22Rv1 (cell line): ENCODE measurements around the gene FAM3D.

ENCODE experiments used
- CTCF ChIP-seq: fragments of 450-650 bp; IDR thresholded peaks from 2 replicates; pipeline ENCODE4 v1.5.1; 2017; ENCODE audit warnings: mild to moderate bottlenecking
- ZFX ChIP-seq: fragments of 450-650 bp; IDR thresholded peaks from 2 replicates; pipeline ENCODE4 v1.6.1; 2017; ENCODE audit warnings: antibody characterized with exemption, borderline replicate concordance

- no peak for TF ChIP-seq CTCF
- no peak for TF ChIP-seq ZFX
These were observed 23.7 kb downstream of the FAM3D start for GRCh38 chr3:58642846-58643245.
